ENCODE results near the gene BACH2.
"Not testable (repeated sequence)": the region's sequence is repeated elsewhere in the genome, so short reads cannot be mapped to it uniquely, and the experiment has no call there.

The BACH2 gene

GRCh38 chr6:90296341-90297114 lies at the start of gene BACH2:
TSS of gene BACH2 (minus strand) at chr6:90296843. CDS start at chr6:90008844, 287,999 bp downstream.
- peak; percentile 91 for DNase-seq (ENCODE audit: low spot score)

- DNase-seq (ENCODE audit: low spot score), result no peak
Measured at GRCh38 chr6:90343576-90343975, 46.9 kb upstream of the BACH2 start.

- DNase-seq (ENCODE audit: low spot score), result no peak
Measured at GRCh38 chr6:90338409-90338808, 41.8 kb upstream of the BACH2 start.

GRCh38 chr6:90336388-90336947 lies 39.8 kb upstream of the BACH2 start:
- no peak for DNase-seq (ENCODE audit: low spot score)

- no peak for DNase-seq (ENCODE audit: low spot score)
Measured at GRCh38 chr6:90333928-90334327, 37.3 kb upstream of the BACH2 start.

GRCh38 chr6:90332978-90333543 lies 36.4 kb upstream of the BACH2 start:
- not testable (repeated sequence) for DNase-seq (ENCODE audit: low spot score)

- DNase-seq (ENCODE audit: low spot score), result no peak
Measured at GRCh38 chr6:90329386-90330077, 32.9 kb upstream of the BACH2 start.

GRCh38 chr6:90328004-90328403 lies 31.4 kb upstream of the BACH2 start:
- no peak for DNase-seq (ENCODE audit: low spot score)

GRCh38 chr6:90326404-90327057 lies 29.9 kb upstream of the BACH2 start:
- DNase-seq (ENCODE audit: low spot score), result no peak

GRCh38 chr6:90323706-90324105 lies 27.1 kb upstream of the BACH2 start:
- no peak for DNase-seq (ENCODE audit: low spot score)

GRCh38 chr6:90322976-90323474 lies 26.4 kb upstream of the BACH2 start:
- no peak for DNase-seq (ENCODE audit: low spot score)

- no peak for DNase-seq (ENCODE audit: low spot score)
Measured at GRCh38 chr6:90319979-90320685, 23.5 kb upstream of the BACH2 start.

GRCh38 chr6:90319044-90319443 lies 22.4 kb upstream of the BACH2 start:
- DNase-seq (ENCODE audit: low spot score), result no peak

GRCh38 chr6:90315986-90316385 lies 19.3 kb upstream of the BACH2 start:
- DNase-seq (ENCODE audit: low spot score), result no peak

GRCh38 chr6:90315354-90315950 lies 18.8 kb upstream of the BACH2 start:
- DNase-seq (ENCODE audit: low spot score), result no peak

- no peak for DNase-seq (ENCODE audit: low spot score)
Measured at GRCh38 chr6:90314514-90314913, 17.9 kb upstream of the BACH2 start.

GRCh38 chr6:90311569-90311968 lies 14.9 kb upstream of the BACH2 start:
- DNase-seq (ENCODE audit: low spot score), result no peak

- no peak for DNase-seq (ENCODE audit: low spot score)
Measured at GRCh38 chr6:90305800-90306448, 9.3 kb upstream of the BACH2 start.

- no peak for DNase-seq (ENCODE audit: low spot score)
Measured at GRCh38 chr6:90304308-90304707, 7.7 kb upstream of the BACH2 start.

- no peak for DNase-seq (ENCODE audit: low spot score)
Measured at GRCh38 chr6:90303039-90303438, 6.4 kb upstream of the BACH2 start.

- no peak for DNase-seq (ENCODE audit: low spot score)
Measured at GRCh38 chr6:90302320-90302719, 5.7 kb upstream of the BACH2 start.

All from CD4-positive, alpha-beta T cell treated with Interleukin-6 at 100 ng/mL for 8 hours (primary cell).